Measurements from ENCODE around the gene ENTPD2.
"Not testable (repeated sequence)": the region's sequence is repeated elsewhere in the genome, so short reads cannot be mapped to it uniquely, and the experiment has no call there.

The ENTPD2 gene

DNA sequence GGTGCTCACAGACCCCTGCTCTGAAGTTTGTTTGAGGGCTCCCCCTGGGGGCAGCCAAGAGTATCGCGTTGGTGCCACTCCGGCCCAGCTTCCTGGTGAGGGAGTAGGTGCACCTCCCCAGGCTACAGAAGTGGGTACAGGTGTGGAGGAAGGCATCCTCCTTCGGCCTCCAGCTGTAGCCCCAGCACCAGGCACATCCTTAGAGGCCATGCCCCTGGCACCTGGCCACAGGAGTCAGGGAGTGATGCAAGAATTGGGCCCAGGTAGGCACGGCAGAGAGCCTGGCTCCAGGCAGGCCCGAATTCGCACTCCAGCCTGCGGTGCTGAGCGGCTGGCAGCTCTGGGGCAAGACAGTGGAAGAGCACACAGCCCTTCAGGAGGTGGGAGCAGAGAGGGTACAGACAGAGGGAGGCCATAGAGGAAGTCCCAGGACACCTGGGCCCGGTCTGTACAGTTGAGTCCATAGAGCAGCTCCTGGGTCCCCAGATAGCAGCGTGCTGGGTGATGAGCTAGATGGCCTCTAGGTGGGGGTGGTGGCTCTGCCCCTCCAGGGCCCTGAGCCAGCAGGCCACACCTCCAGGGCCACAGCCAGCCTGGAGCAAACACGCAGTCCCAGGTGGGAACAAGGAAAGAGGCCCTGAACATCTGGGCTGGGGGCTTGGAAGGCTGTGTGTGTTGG, 14.1 kb upstream of the ENTPD2 start:
- Histone ChIP-seq H3K9ac (ENCODE audit: low read depth, low read length) (no peak overlapping the region), H3K9me3 (ENCODE audit: control insufficient read depth, insufficient read depth, low read length) (no peaks in the 10 kb centered on the region), H3K36me3 (ENCODE audit: control insufficient read depth, insufficient read depth, low read length) (peaks cover 10% of the 10 kb centered on the region), H3K4me1 (ENCODE audit: control insufficient read depth, insufficient read depth, low read length) (no peaks in the 10 kb centered on the region), H3K4me3 (ENCODE audit: low read depth, low read length) (no peak overlapping the region), H3K27me3 (ENCODE audit: control insufficient read depth, insufficient read depth, low read length) (peaks cover 11% of the 10 kb centered on the region)

DNA sequence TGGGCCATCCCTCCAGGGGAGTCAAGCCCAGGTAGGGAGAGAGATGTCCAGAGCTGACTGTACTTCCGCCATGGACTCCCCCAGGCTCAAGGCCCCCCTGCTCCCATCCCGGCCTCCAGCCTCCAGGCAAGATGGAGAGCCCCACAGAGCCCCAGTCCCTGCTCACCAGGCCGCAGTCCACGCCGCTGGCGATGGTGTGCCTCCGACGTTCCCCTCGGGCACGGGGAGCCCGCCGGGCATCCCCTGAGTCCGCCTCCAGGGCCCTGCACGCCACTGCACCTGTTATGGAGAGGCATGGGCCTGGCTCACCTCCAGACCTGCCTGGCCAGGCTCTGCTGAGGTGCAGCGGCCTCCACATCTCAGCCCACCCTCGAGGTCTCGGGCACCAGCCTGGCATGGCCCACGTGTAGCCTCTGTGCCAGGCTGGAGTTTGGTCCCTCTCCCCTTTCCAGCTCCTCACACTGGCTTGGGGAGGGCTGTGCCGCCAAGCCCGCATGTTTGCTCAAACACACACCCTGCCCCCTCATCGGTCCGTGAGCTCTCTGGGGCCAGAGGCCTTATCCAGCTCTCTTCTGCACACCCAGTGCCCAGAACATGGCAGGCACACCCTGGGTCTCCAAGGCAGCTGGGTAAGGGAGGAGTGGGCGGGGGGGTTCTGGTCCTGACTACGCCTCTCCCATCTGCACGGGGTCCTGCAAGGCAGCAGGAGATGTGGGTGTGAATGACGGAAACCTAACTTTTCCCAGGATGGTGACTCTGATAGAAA, 12.4 kb upstream of the ENTPD2 start:
- Histone ChIP-seq H3K36me3 (ENCODE audit: control insufficient read depth, insufficient read depth, low read length) (peaks cover 10% of the 10 kb centered on the region), H3K4me1 (ENCODE audit: control insufficient read depth, insufficient read depth, low read length) (no peaks in the 10 kb centered on the region), H3K4me3 (ENCODE audit: low read depth, low read length) (no peak overlapping the region), H3K9ac (ENCODE audit: low read depth, low read length) (no peak overlapping the region), H3K9me3 (ENCODE audit: control insufficient read depth, insufficient read depth, low read length) (no peaks in the 10 kb centered on the region), H3K27me3 (ENCODE audit: control insufficient read depth, insufficient read depth, low read length) (peaks cover 8% of the 10 kb centered on the region)

DNA sequence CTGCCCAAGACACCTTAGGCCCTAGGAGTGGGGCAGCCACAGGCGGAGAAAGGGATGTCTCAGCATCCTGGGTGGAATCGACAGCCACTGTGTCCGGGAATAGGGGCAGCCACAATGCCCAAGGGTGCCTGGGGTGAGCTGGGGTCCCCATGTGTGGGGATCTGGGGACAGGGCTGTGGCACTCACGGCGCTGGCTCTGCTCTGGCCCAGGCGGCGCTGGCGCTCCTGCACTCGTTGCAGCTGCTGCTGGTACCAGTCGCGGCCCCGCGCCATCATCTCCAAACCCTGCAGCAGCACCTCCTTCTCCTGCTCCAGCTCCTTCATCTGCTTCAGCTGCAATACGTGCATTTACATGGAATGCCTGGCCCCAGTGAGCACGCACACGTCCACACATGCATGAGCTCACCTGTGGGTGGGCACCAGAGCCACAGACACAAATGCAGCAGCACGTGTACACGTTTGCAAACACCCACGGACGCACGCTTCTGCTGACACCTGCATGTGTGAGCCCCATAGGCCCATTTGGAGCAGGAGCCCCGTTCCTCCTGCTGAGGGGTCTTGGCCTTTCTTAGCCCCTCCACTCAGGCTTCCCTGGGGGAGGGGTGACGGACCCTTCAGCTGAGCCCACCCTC, 11.6 kb upstream of the ENTPD2 start:
- no peaks in the 10 kb centered on the region for H3K9me3 ChIP-seq (ENCODE audit: control insufficient read depth, insufficient read depth, low read length)
- no peak overlapping the region for H3K9ac ChIP-seq (ENCODE audit: low read depth, low read length)
- H3K36me3 ChIP-seq (ENCODE audit: control insufficient read depth, insufficient read depth, low read length): peaks cover 10% of the 10 kb centered on the region
- peaks cover 7% of the 10 kb centered on the region for H3K27me3 ChIP-seq (ENCODE audit: control insufficient read depth, insufficient read depth, low read length)
- no peaks in the 10 kb centered on the region for H3K4me1 ChIP-seq (ENCODE audit: control insufficient read depth, insufficient read depth, low read length)
- no peak overlapping the region for H3K4me3 ChIP-seq (ENCODE audit: low read depth, low read length)

DNA sequence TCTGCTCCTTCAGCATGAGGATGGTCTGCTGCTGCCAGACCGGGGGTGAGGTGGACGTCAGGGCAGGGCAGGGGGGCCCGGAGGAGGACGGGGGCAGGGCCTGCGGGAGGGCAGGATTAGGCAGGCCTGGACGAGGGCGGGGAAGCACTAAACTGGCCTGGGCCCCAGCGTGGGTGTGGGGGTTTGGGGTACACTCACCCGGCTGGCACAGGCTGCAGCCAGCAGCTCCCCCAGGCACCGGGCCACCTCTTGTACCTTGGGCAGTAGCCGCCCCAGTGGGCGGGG, 11.0 kb upstream of the ENTPD2 start:
- peaks cover 10% of the 10 kb centered on the region for H3K36me3 ChIP-seq (ENCODE audit: control insufficient read depth, insufficient read depth, low read length)
- H3K4me1 ChIP-seq (ENCODE audit: control insufficient read depth, insufficient read depth, low read length): no peaks in the 10 kb centered on the region
- no peaks in the 10 kb centered on the region for H3K9me3 ChIP-seq (ENCODE audit: control insufficient read depth, insufficient read depth, low read length)
- no peak overlapping the region for H3K4me3 ChIP-seq (ENCODE audit: low read depth, low read length)
- peaks cover 7% of the 10 kb centered on the region for H3K27me3 ChIP-seq (ENCODE audit: control insufficient read depth, insufficient read depth, low read length)
- H3K9ac ChIP-seq (ENCODE audit: low read depth, low read length): no peak overlapping the region

DNA sequence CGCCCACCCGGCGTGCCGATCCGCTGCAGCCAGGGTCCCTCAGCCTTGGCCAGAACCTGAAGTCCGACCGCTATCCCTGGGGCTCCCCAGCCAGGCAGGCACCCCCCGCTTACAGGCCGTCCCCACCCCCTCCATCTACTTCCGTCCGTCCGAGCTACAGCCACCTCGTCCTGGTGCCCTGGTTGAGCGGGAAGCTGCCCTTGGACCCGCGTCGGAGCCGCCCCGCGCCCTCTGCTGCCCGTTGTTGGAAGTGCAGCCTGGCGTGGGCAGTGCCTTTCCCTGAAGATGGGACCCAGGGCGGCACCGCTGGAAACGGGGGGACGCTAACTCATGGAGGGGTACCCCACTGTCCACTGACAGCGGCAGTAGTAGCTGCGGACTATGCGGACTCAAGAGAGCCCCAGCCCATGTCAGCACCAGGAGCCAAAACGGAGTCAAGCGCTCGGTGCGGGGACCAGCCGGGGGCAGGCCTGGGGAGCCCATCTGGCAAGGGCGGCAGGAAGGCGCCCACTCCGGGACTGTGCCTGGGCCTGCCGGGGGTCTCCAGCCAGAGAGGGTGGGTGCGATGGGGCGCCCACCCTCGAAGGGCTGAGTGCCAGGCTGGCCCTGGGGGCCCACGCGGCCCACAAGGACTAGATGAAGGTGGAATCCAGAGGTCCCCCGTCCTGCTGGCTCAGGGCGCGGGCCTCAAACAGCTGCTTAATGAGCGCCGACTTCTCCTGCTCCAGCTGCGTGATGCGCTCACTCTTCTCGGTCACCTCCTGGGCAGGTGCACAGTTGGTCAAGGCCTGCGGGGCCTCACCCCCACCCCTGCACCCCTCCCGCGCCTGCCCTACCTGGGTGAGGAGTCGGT, 10.4 kb upstream of the ENTPD2 start:
- H3K27me3 ChIP-seq (ENCODE audit: control insufficient read depth, insufficient read depth, low read length): peaks cover 4% of the 10 kb centered on the region
- no peak overlapping the region for H3K4me3 ChIP-seq (ENCODE audit: low read depth, low read length)

DNA sequence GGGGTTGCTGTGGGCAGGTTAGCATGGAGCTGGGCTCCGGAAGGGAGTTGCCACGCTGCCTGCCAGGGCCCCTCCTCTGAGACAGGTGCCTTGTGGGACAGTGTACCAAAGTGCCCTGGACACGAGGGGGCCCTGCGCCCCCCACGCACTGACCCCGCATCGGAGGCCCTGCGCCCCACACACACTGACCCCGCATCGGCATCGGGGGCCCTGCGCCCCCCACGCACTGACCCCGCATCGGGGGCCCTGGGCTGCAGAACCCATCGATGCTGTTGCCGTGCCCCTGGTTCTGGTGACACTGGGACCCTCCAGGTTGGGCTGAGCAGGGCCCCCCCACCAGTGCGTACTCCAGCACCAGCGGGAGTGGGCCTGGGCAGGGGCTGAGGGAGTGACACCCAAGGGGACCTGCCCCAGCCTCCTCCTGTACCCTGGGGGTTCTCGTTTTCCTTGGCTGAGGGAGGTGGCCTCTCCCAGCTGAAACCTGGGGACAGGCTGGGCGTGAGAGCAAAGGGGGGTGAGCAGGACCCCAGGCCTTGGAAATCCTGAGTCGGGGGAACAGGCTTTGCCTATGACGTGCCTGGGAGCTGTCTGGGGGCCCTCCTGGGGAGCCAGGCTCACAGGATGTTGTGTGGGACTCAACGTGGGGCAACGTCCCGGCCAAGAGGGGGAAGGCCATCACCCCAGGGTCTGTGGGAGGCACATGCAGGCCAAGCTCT, 9.6 kb upstream of the ENTPD2 start:
- Histone ChIP-seq H3K4me3 (ENCODE audit: low read depth, low read length) (no peak overlapping the region), H3K36me3 (ENCODE audit: control insufficient read depth, insufficient read depth, low read length) (peaks cover 10% of the 10 kb centered on the region), H3K27me3 (ENCODE audit: control insufficient read depth, insufficient read depth, low read length) (no peaks in the 10 kb centered on the region), H3K4me1 (ENCODE audit: control insufficient read depth, insufficient read depth, low read length) (no peaks in the 10 kb centered on the region), H3K9ac (ENCODE audit: low read depth, low read length) (no peak overlapping the region), H3K9me3 (ENCODE audit: control insufficient read depth, insufficient read depth, low read length) (no peaks in the 10 kb centered on the region)

More for the DNA sequence above, 10.4 kb upstream of the ENTPD2 start:
- Histone ChIP-seq H3K9me3 (ENCODE audit: control insufficient read depth, insufficient read depth, low read length) (no peaks in the 10 kb centered on the region), H3K4me1 (ENCODE audit: control insufficient read depth, insufficient read depth, low read length) (no peaks in the 10 kb centered on the region), H3K9ac (ENCODE audit: low read depth, low read length) (no peak overlapping the region), H3K36me3 (ENCODE audit: control insufficient read depth, insufficient read depth, low read length) (peaks cover 10% of the 10 kb centered on the region)

DNA sequence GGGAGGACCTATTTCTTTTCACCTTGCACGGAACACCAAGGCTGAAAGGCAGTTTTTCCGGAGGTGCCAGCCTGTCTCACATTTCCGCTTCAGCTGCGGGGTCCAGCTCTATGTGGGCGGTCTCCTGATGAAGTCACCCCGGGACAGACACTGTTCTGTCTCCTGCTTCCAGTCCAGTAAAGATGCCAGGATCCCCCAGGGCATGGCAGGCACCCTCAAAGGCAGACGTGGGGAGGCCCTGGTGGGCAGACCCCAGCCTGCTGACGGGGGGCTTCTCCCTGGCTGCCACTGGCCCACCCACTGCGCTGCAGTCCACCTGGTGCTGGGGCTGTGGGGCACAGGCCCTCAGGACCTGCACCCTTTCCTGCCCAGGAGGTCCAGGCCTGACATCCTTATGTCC, 8.9 kb upstream of the ENTPD2 start:
- H3K9ac ChIP-seq (ENCODE audit: low read depth, low read length); H3K36me3 ChIP-seq (ENCODE audit: control insufficient read depth, insufficient read depth, low read length); H3K4me1 ChIP-seq (ENCODE audit: control insufficient read depth, insufficient read depth, low read length); H3K27me3 ChIP-seq (ENCODE audit: control insufficient read depth, insufficient read depth, low read length); H3K4me3 ChIP-seq (ENCODE audit: low read depth, low read length); H3K9me3 ChIP-seq (ENCODE audit: control insufficient read depth, insufficient read depth, low read length): not testable (repeated sequence)

DNA sequence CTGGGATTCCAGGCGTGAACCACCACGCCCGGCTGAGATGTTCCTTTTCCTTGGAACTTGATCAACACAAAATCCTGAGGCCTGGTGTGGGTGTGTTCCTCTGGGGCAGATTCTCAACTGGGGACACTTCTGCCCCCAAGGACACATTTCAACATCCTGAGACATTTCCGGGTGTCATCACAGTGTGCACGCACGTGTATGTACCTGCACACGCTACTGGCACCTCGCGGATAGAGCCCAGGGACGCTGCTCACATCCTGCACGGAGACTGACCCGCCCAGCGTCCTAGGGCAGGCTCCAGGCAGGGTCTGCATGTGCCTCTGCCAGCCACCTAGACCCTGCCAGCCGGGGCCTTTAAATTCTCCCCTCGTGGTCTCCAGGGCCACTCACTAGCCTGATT, 8.5 kb upstream of the ENTPD2 start:
- peaks cover 10% of the 10 kb centered on the region for H3K36me3 ChIP-seq (ENCODE audit: control insufficient read depth, insufficient read depth, low read length)
- H3K9ac ChIP-seq (ENCODE audit: low read depth, low read length): no peak overlapping the region
- no peaks in the 10 kb centered on the region for H3K27me3 ChIP-seq (ENCODE audit: control insufficient read depth, insufficient read depth, low read length)
- no peaks in the 10 kb centered on the region for H3K4me1 ChIP-seq (ENCODE audit: control insufficient read depth, insufficient read depth, low read length)
- no peaks in the 10 kb centered on the region for H3K9me3 ChIP-seq (ENCODE audit: control insufficient read depth, insufficient read depth, low read length)
- no peak overlapping the region for H3K4me3 ChIP-seq (ENCODE audit: low read depth, low read length)

DNA sequence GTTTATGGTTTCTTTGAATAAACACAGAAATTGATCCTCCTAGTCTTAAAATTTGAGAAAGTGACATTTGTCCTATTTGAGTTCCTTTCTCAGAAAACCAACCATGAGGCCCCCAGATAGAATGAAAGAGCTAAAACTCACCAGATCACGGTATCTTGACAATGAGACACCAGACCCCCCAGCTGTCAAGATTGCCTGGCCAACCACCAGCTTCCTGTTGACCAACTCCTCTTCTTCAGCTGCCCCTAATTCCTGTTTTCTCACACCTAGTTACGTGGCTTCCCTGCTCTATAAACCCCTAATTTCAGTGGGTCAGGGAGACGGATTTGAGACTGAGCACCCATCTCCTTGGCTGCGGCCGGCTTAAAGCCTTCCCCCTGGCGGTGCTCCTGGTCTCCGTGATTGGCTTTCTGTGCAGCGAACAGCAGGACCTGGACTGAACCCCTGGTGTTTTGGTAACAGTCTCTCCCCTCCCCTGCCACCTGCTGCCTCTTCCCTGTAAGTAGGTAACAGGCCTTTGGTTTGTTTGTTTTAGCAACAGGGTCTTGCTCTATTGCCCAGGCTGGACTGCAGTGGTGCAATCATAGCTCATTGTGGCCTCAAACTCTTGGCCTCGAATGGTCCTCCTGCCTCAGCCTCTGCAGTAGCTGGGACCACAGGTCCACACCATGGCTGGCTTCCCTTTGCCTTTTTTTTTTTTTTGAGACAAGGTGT, 4.8 kb upstream of the ENTPD2 start:
- H3K36me3 ChIP-seq (ENCODE audit: control insufficient read depth, insufficient read depth, low read length): no peaks in the 10 kb centered on the region
- H3K9me3 ChIP-seq (ENCODE audit: control insufficient read depth, insufficient read depth, low read length): no peaks in the 10 kb centered on the region
- no peak overlapping the region for H3K9ac ChIP-seq (ENCODE audit: low read depth, low read length)
- peaks cover 3% of the 10 kb centered on the region for H3K4me1 ChIP-seq (ENCODE audit: control insufficient read depth, insufficient read depth, low read length)
- H3K4me3 ChIP-seq (ENCODE audit: low read depth, low read length): no peak overlapping the region
- peaks cover 6% of the 10 kb centered on the region for H3K27me3 ChIP-seq (ENCODE audit: control insufficient read depth, insufficient read depth, low read length)

DNA sequence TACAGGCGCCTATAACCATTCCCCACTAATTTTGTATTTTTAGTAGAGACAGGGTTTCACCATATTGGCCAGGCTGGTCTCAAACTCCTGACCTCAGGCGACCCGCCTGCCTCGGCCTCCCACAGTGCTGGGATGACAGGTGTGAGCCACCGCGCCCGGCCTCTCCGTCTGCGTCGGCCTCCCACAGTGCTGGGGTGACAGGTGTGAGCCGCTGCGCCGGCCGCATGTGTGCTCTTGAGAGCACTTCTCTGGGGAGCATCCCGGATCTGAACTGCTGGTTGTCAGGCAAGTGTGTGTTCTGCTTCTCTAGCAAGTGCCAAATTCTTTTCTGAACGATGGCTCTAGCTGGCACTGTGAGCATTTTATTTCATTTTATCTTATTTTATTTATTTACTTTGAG, 3.7 kb upstream of the ENTPD2 start:
- no peak overlapping the region for H3K9ac ChIP-seq (ENCODE audit: low read depth, low read length)
- H3K36me3 ChIP-seq (ENCODE audit: control insufficient read depth, insufficient read depth, low read length): no peaks in the 10 kb centered on the region
- H3K9me3 ChIP-seq (ENCODE audit: control insufficient read depth, insufficient read depth, low read length): no peaks in the 10 kb centered on the region
- no peak overlapping the region for H3K4me3 ChIP-seq (ENCODE audit: low read depth, low read length)
- H3K4me1 ChIP-seq (ENCODE audit: control insufficient read depth, insufficient read depth, low read length): peaks cover 3% of the 10 kb centered on the region
- peaks cover 14% of the 10 kb centered on the region for H3K27me3 ChIP-seq (ENCODE audit: control insufficient read depth, insufficient read depth, low read length)

Data from iPS-15b (cell line).